HG02970 (cell line): ENCODE results near the gene TMEM60.
"Not testable (repeated sequence)": the region's sequence is repeated elsewhere in the genome, so short reads cannot be mapped to it uniquely, and the experiment has no call there.

Source experiments
- ATAC-seq: cut with Tn5 transposase; IDR thresholded peaks from one replicate; pipeline ENCODE4 v1.9.1; 2021; ENCODE audit warnings: mild to moderate bottlenecking, moderate library complexity, moderate number of reproducible peaks; ENCODE audit not compliant: unreplicated experiment, low FRiP score

The TMEM60 gene

GRCh38 chr7:77798394-77799077 lies at the start of gene TMEM60, which contains the start of gene PHTF2:
Gene TMEM60 (minus strand): TSS chr7:77798434. CDS start chr7:77794373, 4,061 bp downstream.
Gene PHTF2 (plus strand): TSS chr7:77798773.
- peak; percentile 92 for ATAC-seq

GRCh38 chr7:77846317-77847092 lies 48.3 kb upstream of the TMEM60 start:
- ATAC-seq: no peak

GRCh38 chr7:77843194-77843593 lies 45.0 kb upstream of the TMEM60 start:
- ATAC-seq: no peak

- no peak for ATAC-seq
Measured at GRCh38 chr7:77839919-77840318, 41.7 kb upstream of the TMEM60 start.

- ATAC-seq: no peak
Measured at GRCh38 chr7:77838929-77839491, 40.8 kb upstream of the TMEM60 start.

- no peak for ATAC-seq
Measured at GRCh38 chr7:77837966-77838365, 39.7 kb upstream of the TMEM60 start.

GRCh38 chr7:77837275-77837674 lies 39.0 kb upstream of the TMEM60 start:
- ATAC-seq: no peak

- ATAC-seq: not testable (repeated sequence)
Measured at GRCh38 chr7:77836425-77836824, 38.2 kb upstream of the TMEM60 start.

- no peak for ATAC-seq
Measured at GRCh38 chr7:77833136-77833535, 34.9 kb upstream of the TMEM60 start.

- ATAC-seq: no peak
Measured at GRCh38 chr7:77831953-77832352, 33.7 kb upstream of the TMEM60 start.

- no peak for ATAC-seq
Measured at GRCh38 chr7:77831481-77831880, 33.2 kb upstream of the TMEM60 start.

GRCh38 chr7:77830649-77831355 lies 32.6 kb upstream of the TMEM60 start:
- ATAC-seq: no peak

- ATAC-seq: no peak
Measured at GRCh38 chr7:77827999-77828398, 29.8 kb upstream of the TMEM60 start.

- ATAC-seq: no peak
Measured at GRCh38 chr7:77826300-77826699, 28.1 kb upstream of the TMEM60 start.

- ATAC-seq: no peak
Measured at GRCh38 chr7:77825131-77825530, 26.9 kb upstream of the TMEM60 start.

GRCh38 chr7:77824636-77825035 lies 26.4 kb upstream of the TMEM60 start:
- no peak for ATAC-seq

GRCh38 chr7:77823787-77824186 lies 25.6 kb upstream of the TMEM60 start:
- no peak for ATAC-seq

GRCh38 chr7:77822269-77822668 lies 24.0 kb upstream of the TMEM60 start:
- ATAC-seq: no peak

- ATAC-seq: no peak
Measured at GRCh38 chr7:77820967-77821366, 22.7 kb upstream of the TMEM60 start.

- no peak for ATAC-seq
Measured at GRCh38 chr7:77819021-77819420, 20.8 kb upstream of the TMEM60 start.

GRCh38 chr7:77813180-77813579 lies 14.9 kb upstream of the TMEM60 start:
- ATAC-seq: no peak
